ENCODE data around the gene RFX2.
"Not testable (repeated sequence)": the region's sequence is repeated elsewhere in the genome, so short reads cannot be mapped to it uniquely, and the experiment has no call there.

The RFX2 gene

GRCh38 chr19:5990289-5990797 lies 120.0 kb downstream of the RFX2 start:
- DNase-seq (ENCODE audit: low read depth): no peak

DNA sequence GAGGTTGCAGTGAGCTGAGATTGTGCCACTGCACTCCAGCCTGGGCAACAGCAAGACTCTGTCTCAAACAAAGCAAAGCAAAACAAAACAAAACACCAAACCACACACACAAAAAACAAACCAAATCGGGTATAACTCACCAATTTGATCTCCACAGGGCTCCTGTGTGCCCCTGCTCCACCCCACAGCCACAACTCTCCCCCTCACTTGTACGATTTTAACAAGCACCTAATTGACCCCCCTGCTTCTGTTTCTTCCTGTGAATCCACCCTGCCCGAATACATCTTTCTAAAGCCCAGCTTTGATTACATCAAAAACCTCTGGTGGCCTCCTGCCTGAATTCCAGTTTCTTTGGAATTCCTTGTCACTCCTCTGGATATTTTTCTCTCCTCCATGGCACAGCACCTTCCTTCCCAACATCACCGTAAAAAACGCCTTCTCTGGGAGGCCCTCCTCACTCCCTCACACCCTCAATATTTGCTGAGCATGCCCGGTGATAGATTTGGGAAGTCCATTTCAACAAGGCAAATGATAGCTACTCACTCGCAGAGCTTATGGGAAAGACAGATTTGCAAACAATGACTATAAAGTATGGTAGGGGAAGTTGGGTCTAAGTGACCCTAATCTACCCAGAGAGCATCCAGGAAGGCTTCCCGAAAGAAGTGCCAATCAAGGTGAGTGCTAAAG lies 120.8 kb downstream of the RFX2 start:
- DNase-seq (ENCODE audit: low read depth): no peak

DNA sequence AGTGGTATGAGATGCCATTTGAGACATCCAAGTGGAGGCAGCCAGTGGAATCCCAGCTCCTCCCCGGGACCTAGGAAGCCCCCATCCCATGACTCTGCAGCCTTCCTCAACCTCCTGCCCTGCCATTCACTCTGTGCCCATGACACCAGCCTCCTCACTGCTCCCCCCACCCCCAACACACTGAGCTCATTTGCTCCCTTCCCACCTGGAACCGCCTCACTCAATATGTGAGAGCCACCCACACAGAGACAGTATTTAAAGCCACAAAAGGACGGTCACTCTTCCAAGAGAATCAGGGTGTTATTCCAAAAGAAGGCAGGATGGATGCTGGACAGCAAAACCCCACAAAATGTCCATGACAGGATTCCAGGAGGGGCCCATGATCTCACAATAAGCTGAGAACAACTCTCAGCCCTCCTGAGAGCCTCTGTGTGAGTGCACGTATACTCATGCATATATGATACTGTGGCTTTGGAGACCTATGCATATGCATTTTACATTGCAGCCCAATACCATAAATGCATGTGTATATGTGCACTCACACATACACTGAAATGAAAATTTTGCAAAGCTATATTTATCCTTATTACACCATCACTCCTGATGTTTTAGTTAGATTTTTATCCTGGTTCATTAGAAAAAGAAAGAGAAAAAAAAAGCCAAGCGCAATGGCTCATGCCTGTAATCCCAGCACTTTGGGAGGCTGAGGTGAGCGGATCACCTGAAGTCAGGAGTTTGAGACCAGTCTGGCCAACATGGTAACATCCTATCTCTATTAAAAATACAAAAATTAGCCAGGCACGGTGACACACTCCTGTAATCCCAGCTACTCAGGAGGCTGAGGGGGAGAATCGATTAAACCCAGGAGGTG lies 121.5 kb downstream of the RFX2 start:
- DNase-seq (ENCODE audit: low read depth): no peak

GRCh38 chr19:5987077-5987818 lies 123.1 kb downstream of the RFX2 start:
- DNase-seq (ENCODE audit: low read depth): peak; percentile 38

- not testable (repeated sequence) for DNase-seq (ENCODE audit: low read depth)
Observed at GRCh38 chr19:5985837-5986236, 124.5 kb downstream of the RFX2 start.

GRCh38 chr19:5985098-5985783 lies 125.1 kb downstream of the RFX2 start:
- DNase-seq (ENCODE audit: low read depth): no peak

- DNase-seq (ENCODE audit: low read depth): no peak
Observed at GRCh38 chr19:5984600-5984999, 125.7 kb downstream of the RFX2 start.

GRCh38 chr19:5983367-5983955 lies 126.8 kb downstream of the RFX2 start:
- no peak for DNase-seq (ENCODE audit: low read depth)

DNA sequence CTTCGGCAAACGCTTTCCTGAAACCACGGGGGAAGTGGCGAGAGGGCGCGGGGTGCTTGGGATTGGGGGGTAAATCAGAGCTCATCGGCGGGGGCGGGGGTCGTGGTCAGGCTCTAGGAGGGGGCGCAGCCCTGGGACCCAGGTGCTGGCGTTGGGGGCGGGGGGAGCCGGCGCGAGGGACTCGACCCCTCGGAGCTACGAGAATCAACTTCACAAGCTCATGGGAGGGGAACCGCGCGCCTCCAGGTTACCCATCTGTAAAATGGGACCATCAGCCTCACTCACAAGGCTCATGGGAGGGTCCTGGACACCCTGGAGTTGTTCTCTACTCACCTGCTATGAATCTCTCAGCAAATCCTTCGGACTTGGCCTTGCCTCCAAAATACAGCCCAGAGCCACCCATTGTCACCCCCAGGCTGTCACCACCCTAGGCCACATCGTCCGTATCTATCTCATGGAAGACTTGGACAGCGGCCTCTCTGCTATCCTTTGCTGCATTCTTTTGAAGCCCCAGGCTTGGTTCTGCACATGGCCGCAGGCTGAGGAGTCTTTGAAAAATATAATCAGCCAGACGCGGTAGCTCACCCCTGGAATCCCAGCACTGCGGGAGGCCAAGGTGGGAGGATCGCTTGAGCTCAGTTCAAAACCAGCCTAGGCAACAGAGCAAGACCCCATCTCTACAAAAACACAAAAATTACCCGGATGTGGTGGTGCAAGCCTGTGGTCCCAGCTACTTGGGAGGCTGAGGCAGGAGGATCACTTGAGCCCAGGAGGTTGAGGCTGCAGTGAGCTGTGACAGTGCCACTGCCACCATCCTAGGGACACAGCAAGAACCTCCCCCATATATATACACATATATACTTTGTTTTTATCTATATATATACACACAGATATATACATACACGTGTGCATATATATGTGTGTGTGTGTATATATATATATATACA lies 131.4 kb downstream of the RFX2 start:
- DNase-seq (ENCODE audit: low read depth): no peak

DNA sequence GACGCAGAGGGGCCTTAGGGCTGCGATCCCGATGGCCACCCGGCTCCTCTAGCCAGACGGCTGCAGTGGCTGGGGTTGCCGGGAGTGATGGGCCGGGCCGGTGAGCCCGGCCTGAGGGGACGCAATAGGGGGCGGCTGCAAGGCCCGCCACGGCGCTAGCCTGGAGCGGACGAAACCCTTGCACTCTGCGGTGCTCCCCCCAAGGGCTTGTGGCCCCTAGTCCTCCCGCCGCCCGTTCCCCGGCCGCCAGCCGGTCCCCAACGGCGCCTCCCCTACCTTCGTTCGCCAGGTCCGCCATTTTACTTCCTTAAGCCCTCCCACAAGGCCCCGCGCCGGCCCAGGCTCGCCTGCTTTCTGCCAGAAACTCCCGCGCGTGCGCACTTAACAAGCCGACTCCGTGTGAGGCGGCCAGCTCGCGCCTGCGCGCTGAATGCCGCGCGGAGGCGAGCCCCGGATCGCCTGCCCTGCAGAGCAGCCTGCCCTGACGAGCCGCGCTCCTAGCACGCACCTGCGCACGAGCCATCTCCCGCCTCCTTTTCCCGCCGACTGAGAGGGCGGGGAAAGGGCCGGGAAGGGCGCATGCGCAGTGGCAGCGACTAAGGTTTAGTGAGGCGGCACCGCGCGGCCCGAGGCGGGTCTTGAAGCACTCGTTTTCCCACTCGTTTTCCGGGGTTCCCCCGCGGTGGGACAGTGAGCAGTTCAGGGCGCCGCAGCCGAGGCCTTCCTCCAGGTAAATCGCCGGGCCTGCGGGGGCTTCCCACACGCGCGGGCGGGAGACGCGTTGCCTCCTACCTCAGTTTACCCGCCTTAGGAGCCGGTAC lies 132.3 kb downstream of the RFX2 start, which contains the start of gene RANBP3:
Gene RANBP3, minus strand, starts transcription at position 356 of the 821 bp plus-strand sequence. Its CDS starts 58 bp downstream, at position 298.
- DNase-seq (ENCODE audit: low read depth): peak; percentile 91

DNA sequence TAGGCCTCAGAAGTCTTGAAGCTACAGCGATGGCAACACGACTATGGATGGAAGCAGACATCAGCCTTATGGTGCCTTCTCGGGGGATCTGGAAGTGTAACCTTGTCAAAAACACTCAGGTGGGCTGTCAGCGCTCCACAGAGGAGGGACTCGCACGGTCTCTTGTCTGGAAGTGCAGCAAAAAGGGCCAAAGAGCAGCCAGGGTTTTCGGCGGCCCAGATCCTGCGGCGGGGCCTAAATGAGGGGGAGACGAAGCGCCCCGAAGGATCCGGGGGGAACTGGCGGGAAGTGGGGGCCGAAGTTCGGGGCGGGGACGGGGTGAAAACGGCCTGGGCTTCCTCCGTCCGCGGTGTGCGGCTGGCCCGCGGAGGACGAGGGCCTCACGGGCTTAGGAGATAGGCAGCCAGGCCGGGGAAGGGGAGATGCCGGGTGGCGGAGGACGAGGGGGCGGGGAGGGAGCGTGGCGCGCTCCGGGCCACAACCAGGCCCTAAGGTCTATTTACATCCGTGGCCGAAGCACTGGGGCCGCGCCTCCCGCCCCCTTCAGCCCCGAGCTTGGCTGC lies 133.0 kb downstream of the RFX2 start:
- no peak for DNase-seq (ENCODE audit: low read depth)

GRCh38 chr19:5976768-5977167 lies 133.5 kb downstream of the RFX2 start:
- no peak for DNase-seq (ENCODE audit: low read depth)

GRCh38 chr19:5975388-5975728 lies 134.9 kb downstream of the RFX2 start:
- no peak for DNase-seq (ENCODE audit: low read depth)

- DNase-seq (ENCODE audit: low read depth): no peak
Observed at GRCh38 chr19:5974721-5975387, 135.4 kb downstream of the RFX2 start.

DNA sequence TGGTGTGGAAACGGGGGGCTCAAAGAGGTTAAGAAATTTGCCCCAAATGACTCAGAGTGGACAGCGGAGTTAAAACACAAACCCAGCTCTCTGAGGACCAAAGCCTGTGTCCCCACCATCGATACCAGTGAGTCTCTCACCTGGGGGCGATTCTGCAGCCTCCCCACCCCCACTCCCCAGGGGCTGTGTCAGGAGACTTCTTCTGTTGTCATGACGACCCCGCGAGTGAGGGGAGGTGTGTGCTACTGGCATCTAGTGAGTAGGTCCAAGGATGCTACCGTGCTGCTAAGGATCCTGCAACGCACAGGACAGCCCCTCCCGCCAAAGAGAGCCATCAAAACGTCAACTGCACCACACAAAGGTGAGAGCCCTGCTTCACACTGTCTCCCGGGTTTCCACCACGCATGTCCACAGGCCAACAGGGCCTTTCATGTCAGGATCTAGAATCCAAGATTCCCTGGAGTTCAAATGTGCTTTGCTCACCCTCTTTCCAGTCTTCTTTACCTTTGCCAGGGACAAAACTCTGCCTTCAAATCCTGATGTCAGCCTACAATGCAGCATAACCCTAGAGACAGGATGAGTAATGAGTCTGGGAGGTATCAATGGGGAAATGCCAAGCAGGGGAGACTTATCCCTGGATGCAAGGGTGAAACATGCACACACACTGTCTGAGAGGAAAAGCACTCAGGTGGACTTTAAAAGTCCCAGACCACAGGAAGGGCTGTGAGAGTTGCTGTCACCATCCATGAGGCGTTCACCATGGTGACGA lies 136.2 kb downstream of the RFX2 start:
- DNase-seq (ENCODE audit: low read depth): no peak

DNA sequence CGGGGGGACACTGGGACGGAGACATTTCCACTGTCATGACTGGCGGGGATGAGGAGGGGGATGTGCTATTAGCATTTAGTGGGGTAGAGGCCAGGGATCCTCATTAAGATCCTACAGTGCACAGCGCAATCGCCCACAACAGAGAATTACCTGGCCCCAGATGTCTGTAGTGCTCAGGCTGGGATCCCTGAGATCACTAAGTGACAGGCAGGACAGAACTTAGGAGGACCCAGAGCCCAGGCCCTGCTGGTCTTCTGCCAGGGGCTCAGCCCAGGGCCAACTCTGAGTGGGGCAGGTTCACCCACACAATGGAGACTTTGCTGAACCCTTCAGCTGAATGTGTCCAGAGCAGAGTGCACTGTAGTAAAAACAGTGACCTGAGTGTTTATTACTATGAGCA lies 136.9 kb downstream of the RFX2 start:
- DNase-seq (ENCODE audit: low read depth): no peak

DNA sequence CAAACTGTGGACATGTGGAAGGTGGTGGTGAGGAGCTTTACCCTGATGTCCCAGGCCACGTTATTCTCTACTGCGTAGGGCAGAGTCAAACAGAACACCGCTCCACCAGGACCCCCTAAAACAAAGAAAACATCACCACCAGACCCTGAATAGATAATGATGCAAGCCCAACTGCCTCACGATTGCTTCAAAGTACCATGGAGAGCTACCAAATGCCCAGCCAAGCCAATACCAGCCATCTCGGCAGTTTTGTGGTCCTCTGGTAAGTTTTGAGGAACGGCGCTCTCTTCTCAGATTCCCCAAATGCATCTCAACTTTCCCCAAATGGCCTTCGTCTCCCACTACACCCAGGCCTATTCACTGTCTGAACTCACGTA lies 138.0 kb downstream of the RFX2 start:
- DNase-seq (ENCODE audit: low read depth): no peak
